OCI-LY7 (cell line): ENCODE results near the gene CLASP2. TPM values are rescaled to one million over a fixed set of nuclear protein-coding genes. Genes with fewer than 3 reads are reported as not detected.

Experiments
- BruUV-seq: library from RNA; stranded (reverse); fragments of 400-500 nt; replicated peaks from 2 replicates; lab custom pipeline; 2021; lab: Mats Ljungman, UMichigan
- CTCF ChIA-PET: fragments of 300-600 bp; sonication (Branson Sonifier 250); formaldehyde crosslinking; loops from one replicate; lab custom pipeline; 2022; ENCODE audit warnings: antibody characterized with exemption; ENCODE audit not compliant: unreplicated experiment; lab: Charles Lee
- POLR2A ChIA-PET: fragments of 300-600 bp; sonication (Branson Sonifier 250); formaldehyde crosslinking; loops from one replicate; lab custom pipeline; 2022; ENCODE audit warnings: antibody characterized with exemption; lab: Charles Lee
- DNase-seq: peaks from one replicate; pipeline ENCODE4 v3.0.0-alpha.2; 2015; ENCODE audit warnings: low spot score
- H2AFZ ChIP-seq: fragments of 200-600 bp; sonication (generic), shearing (Covaris generic); 2 replicates; pipeline ENCODE4 v1.6.1; 2014; ENCODE audit warnings: mild to moderate bottlenecking, antibody characterized with exemption, low read length, moderate library complexity
- H3K27ac ChIP-seq: fragments of 200-600 bp; sonication (generic); 2 replicates; pipeline ENCODE4 v1.5.1; 2014; ENCODE audit warnings: mixed run types, low read depth, mild to moderate bottlenecking, moderate library complexity, low read length, inconsistent platforms; ENCODE audit not compliant: poor library complexity, severe bottlenecking
- H3K36me3 ChIP-seq: fragments of 200-600 bp; sonication (generic); 2 replicates; pipeline ENCODE4 v1.6.1; 2014; ENCODE audit warnings: mild to moderate bottlenecking, antibody characterized with exemption, low read length, moderate library complexity, mixed read lengths; ENCODE audit not compliant: insufficient read depth
- H3K4me1 ChIP-seq: fragments of 200-600 bp; sonication (generic); 2 replicates; pipeline ENCODE4 v1.5.1; 2014; ENCODE audit warnings: mild to moderate bottlenecking, low read length; ENCODE audit not compliant: insufficient read depth, poor library complexity, severe bottlenecking
- H3K4me2 ChIP-seq: fragments of 200-600 bp; sonication (generic); 2 replicates; pipeline ENCODE4 v1.6.1; 2014; ENCODE audit warnings: mild to moderate bottlenecking, low read length
- H3K4me3 ChIP-seq: fragments of 200-600 bp; sonication (generic); 2 replicates; pipeline ENCODE4 v1.5.1; 2014; ENCODE audit warnings: mild to moderate bottlenecking, low read depth, low read length; ENCODE audit not compliant: poor library complexity, severe bottlenecking
- H3K79me2 ChIP-seq: fragments of 200-600 bp; sonication (generic); 2 replicates; pipeline ENCODE4 v1.6.1; 2016; ENCODE audit warnings: low read depth, mild to moderate bottlenecking, low read length, moderate library complexity, mixed read lengths; ENCODE audit not compliant: insufficient read depth
- H3K9me2 ChIP-seq: fragments of 200-600 bp; sonication (generic); 2 replicates; pipeline ENCODE4 v1.6.1; 2016; ENCODE audit warnings: mild to moderate bottlenecking, low read length, mixed read lengths; ENCODE audit not compliant: insufficient read depth
- H3K9me3 ChIP-seq: fragments of 200-600 bp; sonication (generic); 2 replicates; pipeline ENCODE4 v1.6.1; 2014; ENCODE audit warnings: mild to moderate bottlenecking, mixed run types, low read length, mixed read lengths
- H4K20me1 ChIP-seq: fragments of 200-600 bp; sonication (generic); 2 replicates; pipeline ENCODE4 v1.6.1; 2014; ENCODE audit warnings: mild to moderate bottlenecking, antibody characterized with exemption, low read length, moderate library complexity, mixed read lengths; ENCODE audit not compliant: insufficient read depth
- CTCF ChIP-seq: fragments of 200-600 bp; sonication (generic); conservative IDR thresholded peaks from 2 replicates; pipeline ENCODE4 v1.5.1; 2014; ENCODE audit warnings: mild to moderate bottlenecking, antibody characterized with exemption, low read length, moderate library complexity, mixed read lengths
- EZH2phosphoT487 ChIP-seq: fragments of 200-600 bp; sonication (generic); IDR thresholded peaks from 2 replicates; pipeline ENCODE4 v1.6.1; 2018; ENCODE audit warnings: low read depth, borderline replicate concordance, mild to moderate bottlenecking, mixed run types, antibody characterized with exemption, low read length, moderate library complexity, mixed read lengths
- intact Hi-C: fragments of 100-400 bp; cut with micrococcal nuclease; formaldehyde crosslinking; loops from one replicate; pipeline ENCODE4 v1.10.0; 2022; ENCODE audit not compliant: unreplicated experiment
- total RNA-seq, 2 experiments: library from RNA; depleted of rRNA in 1 of 2; stranded (reverse); fragments of >200 nt in 1 of 2; shearing (Covaris generic) in 1 of 2; gene quantifications; 2 replicates each; pipeline ENCODE4 v1.2.3, GENCODE V29; 2014 to 2022

CLASP2 gene
- total RNA-seq, 2 experiments from 2014 or later, result 95.5 to 99.1 TPM

GRCh38 chr3:33694944-33695343, 23.1 kb downstream of the CLASP2 start:
- H3K4me1 ChIP-seq, result no peaks in the 10 kb centered on the region
- H2AFZ ChIP-seq, result no peak overlapping the region
- no peak for TF ChIP-seq EZH2phosphoT487
- peaks cover 61% of the 10 kb centered on the region for H3K36me3 ChIP-seq
- no peaks in the 10 kb centered on the region for H4K20me1 ChIP-seq
- peaks cover 34% of the 10 kb centered on the region; the same call in 1 of the 2 replicates for H3K79me2 ChIP-seq
- no peak for DNase-seq
- no peak overlapping the region for H3K4me2 ChIP-seq
- CTCF ChIA-PET, result no interaction called here
- POLR2A ChIA-PET, result interaction anchor here (1.0 kb wide), 1 partner anchor 26 kb away, joined by 3 read pairs; no protein-coding TSS in a partner anchor
- no TSS peak for BruUV-seq
- no peak overlapping the region for H3K27ac ChIP-seq
- H3K4me3 ChIP-seq, result no peak overlapping the region
- H3K9me2 ChIP-seq, result no peaks in the 10 kb centered on the region
- intact Hi-C loops, result no loop called here
- H3K9me3 ChIP-seq, result peaks cover 14% of the 10 kb centered on the region

- H3K79me2 ChIP-seq, result peaks cover 4% of the 10 kb centered on the region; the same call in 1 of the 2 replicates
- POLR2A ChIA-PET, result interaction anchor here (0.6 to 1.3 kb wide), 2 partner anchors 56 to 109 kb away, joined by 3 read pairs; partner anchors contain the start of gene PDCD6IP
- CTCF ChIA-PET, result interaction anchor here (0.5 kb wide), 1 partner anchor 1027 kb away, joined by 3 read pairs; no protein-coding TSS in a partner anchor
These were observed 27.7 kb downstream of the CLASP2 start for GRCh38 chr3:33690341-33690740.

GRCh38 chr3:33687406-33688010, 30.5 kb downstream of the CLASP2 start:
- Histone ChIP-seq H3K79me2 (peaks cover 4% of the 10 kb centered on the region; the same call in 1 of the 2 replicates), H3K36me3 (peaks cover 61% of the 10 kb centered on the region), H3K4me1 (no peaks in the 10 kb centered on the region), H3K9me3 (no peaks in the 10 kb centered on the region), H3K4me3 (no peak overlapping the region), H3K27ac (no peak overlapping the region), H3K4me2 (no peak overlapping the region), H3K9me2 (no peaks in the 10 kb centered on the region), H2AFZ (no peak overlapping the region), H4K20me1 (no peaks in the 10 kb centered on the region)
- CTCF ChIA-PET, result no interaction called here
- intact Hi-C loops, result loop anchor here (2.0 kb wide), 1 partner anchor 15 kb away; no protein-coding TSS in a partner anchor
- DNase-seq, result no peak
- TF ChIP-seq EZH2phosphoT487, result no peak
- no peak for TF ChIP-seq CTCF
- BruUV-seq, result no TSS peak
- POLR2A ChIA-PET, result interaction anchor here (0.5 kb wide), 1 partner anchor 854 kb away, joined by 5 read pairs; no protein-coding TSS in a partner anchor

More at GRCh38 chr3:33690341-33690740, 27.7 kb downstream of the CLASP2 start:
- BruUV-seq, result no TSS peak
- H3K36me3 ChIP-seq, result peaks cover 60% of the 10 kb centered on the region
- no peaks in the 10 kb centered on the region for H3K9me2 ChIP-seq
- H3K4me2 ChIP-seq, result no peak overlapping the region
- TF ChIP-seq EZH2phosphoT487, result no peak
- no peak for TF ChIP-seq CTCF
- H3K4me3 ChIP-seq, result no peak overlapping the region
- intact Hi-C loops, result no loop called here
- H4K20me1 ChIP-seq, result no peaks in the 10 kb centered on the region
- no peak overlapping the region for H2AFZ ChIP-seq
- no peaks in the 10 kb centered on the region for H3K4me1 ChIP-seq
- H3K27ac ChIP-seq, result no peak overlapping the region
- H3K9me3 ChIP-seq, result no peaks in the 10 kb centered on the region
- DNase-seq, result no peak
